GM18498 (cell line): ENCODE data around the gene TBX2.
"Not testable (repeated sequence)": the region's sequence is repeated elsewhere in the genome, so short reads cannot be mapped to it uniquely, and the experiment has no call there.

Experiments
- ATAC-seq: cut with Tn5 transposase; IDR thresholded peaks from one replicate; pipeline ENCODE4 v1.9.1; 2021; ENCODE audit warnings: mild to moderate bottlenecking, moderate library complexity; ENCODE audit not compliant: unreplicated experiment

TBX2 gene

GRCh38 chr17:61426482-61427304 lies 27.1 kb downstream of the TBX2 start:
- no peak for ATAC-seq

- no peak for ATAC-seq
These were observed 27.9 kb downstream of the TBX2 start for GRCh38 chr17:61427567-61427966.

GRCh38 chr17:61429274-61429673 lies 29.6 kb downstream of the TBX2 start:
- ATAC-seq = no peak

- ATAC-seq = not testable (repeated sequence)
These were observed 30.2 kb downstream of the TBX2 start for GRCh38 chr17:61429831-61430230.

GRCh38 chr17:61431594-61432311 lies 32.1 kb downstream of the TBX2 start:
- ATAC-seq = no peak

- ATAC-seq = no peak
These were observed 36.6 kb downstream of the TBX2 start for GRCh38 chr17:61436273-61436672.

- ATAC-seq = no peak
These were observed 37.5 kb downstream of the TBX2 start for GRCh38 chr17:61436995-61437704.

- ATAC-seq = no peak
These were observed 41.1 kb downstream of the TBX2 start for GRCh38 chr17:61440697-61441096.

GRCh38 chr17:61441507-61441906 lies 41.9 kb downstream of the TBX2 start:
- not testable (repeated sequence) for ATAC-seq

- ATAC-seq = no peak
These were observed 42.6 kb downstream of the TBX2 start for GRCh38 chr17:61442136-61442775.

- ATAC-seq = no peak
These were observed 43.3 kb downstream of the TBX2 start for GRCh38 chr17:61442878-61443474.

- no peak for ATAC-seq
These were observed 43.8 kb downstream of the TBX2 start for GRCh38 chr17:61443475-61443882.

- no peak for ATAC-seq
These were observed 44.4 kb downstream of the TBX2 start for GRCh38 chr17:61444075-61444474.

GRCh38 chr17:61444831-61445230 lies 45.2 kb downstream of the TBX2 start:
- no peak for ATAC-seq

- ATAC-seq = no peak
These were observed 47.7 kb downstream of the TBX2 start for GRCh38 chr17:61447358-61447757.

GRCh38 chr17:61448042-61448441 lies 48.4 kb downstream of the TBX2 start:
- ATAC-seq = no peak

GRCh38 chr17:61449140-61449539 lies 49.5 kb downstream of the TBX2 start:
- not testable (repeated sequence) for ATAC-seq

GRCh38 chr17:61449707-61450640 lies 50.3 kb downstream of the TBX2 start:
- no peak for ATAC-seq

- ATAC-seq = no peak
These were observed 51.2 kb downstream of the TBX2 start for GRCh38 chr17:61450641-61451537.
